HEK293T (cell line): ENCODE results near the gene TSPAN18.

Source experiments
- CTCF ChIA-PET: fragments of 350-600 bp; formaldehyde crosslinking; extraction: SDS; loops from one replicate; lab custom pipeline; 2021; ENCODE audit warnings: antibody characterized with exemption, inconsistent platforms; lab: Yijun Ruan, JAX
- POLR2A ChIA-PET: fragments of 350-600 bp; formaldehyde crosslinking; extraction: SDS; loops from one replicate; lab custom pipeline; 2020; ENCODE audit warnings: antibody characterized with exemption, inconsistent platforms; lab: Yijun Ruan, JAX
- DNase-seq: peaks from one replicate; pipeline ENCODE4 v3.0.0; 2012; ENCODE audit warnings: mixed read lengths; ENCODE audit errors: extremely low spot score
- ARNT ChIP-seq: fragments of 450-650 bp; IDR thresholded peaks from 2 replicates; pipeline ENCODE4 v1.6.1; 2017; ENCODE audit warnings: mild to moderate bottlenecking
- BHLHE40 ChIP-seq: fragments of 450-650 bp; IDR thresholded peaks from 2 replicates; pipeline ENCODE4 v1.6.1; 2016; ENCODE audit warnings: mild to moderate bottlenecking, moderate library complexity, borderline replicate concordance
- CTBP1 ChIP-seq: fragments of 450-650 bp; IDR thresholded peaks from 2 replicates; pipeline ENCODE4 v1.6.1; 2016; ENCODE audit warnings: borderline replicate concordance
- ELF4 ChIP-seq: fragments of 450-650 bp; IDR thresholded peaks from 2 replicates; pipeline ENCODE4 v1.6.1; 2017; ENCODE audit warnings: antibody characterized with exemption
- FOXA1 ChIP-seq: fragments of 450-650 bp; IDR thresholded peaks from 2 replicates; pipeline ENCODE4 v1.6.1; 2016; ENCODE audit warnings: mild to moderate bottlenecking
- FOXK2 ChIP-seq: fragments of 450-650 bp; IDR thresholded peaks from 2 replicates; pipeline ENCODE4 v1.6.1; 2016; ENCODE audit warnings: mild to moderate bottlenecking
- FOXM1 ChIP-seq: fragments of 450-650 bp; IDR thresholded peaks from 2 replicates; pipeline ENCODE4 v1.6.1; 2017; ENCODE audit warnings: mild to moderate bottlenecking, borderline replicate concordance
- HDGF ChIP-seq: fragments of 450-650 bp; IDR thresholded peaks from 2 replicates; pipeline ENCODE4 v1.6.1; 2017; ENCODE audit warnings: antibody characterized with exemption, borderline replicate concordance
- L3MBTL2 ChIP-seq: fragments of 450-650 bp; conservative IDR thresholded peaks from 2 replicates; pipeline ENCODE4 v1.6.1; 2016; ENCODE audit warnings: mild to moderate bottlenecking
- LEF1 ChIP-seq: fragments of 450-650 bp; IDR thresholded peaks from 2 replicates; pipeline ENCODE4 v1.6.1; 2017; ENCODE audit warnings: mild to moderate bottlenecking, borderline replicate concordance
- NFRKB ChIP-seq: fragments of 450-650 bp; IDR thresholded peaks from 2 replicates; pipeline ENCODE4 v1.6.1; 2016; ENCODE audit warnings: mild to moderate bottlenecking, moderate library complexity
- PKNOX1 ChIP-seq: fragments of 450-650 bp; IDR thresholded peaks from 2 replicates; pipeline ENCODE4 v1.6.1; 2016
- SP1 ChIP-seq: fragments of 450-650 bp; IDR thresholded peaks from 2 replicates; pipeline ENCODE4 v1.6.1; 2017
- SUZ12 ChIP-seq: fragments of 450-650 bp; IDR thresholded peaks from 2 replicates; pipeline ENCODE4 v1.6.1; 2016; ENCODE audit warnings: mild to moderate bottlenecking
- TARDBP ChIP-seq: fragments of 450-650 bp; IDR thresholded peaks from 2 replicates; pipeline ENCODE4 v1.6.1; 2016
- ZNF384 ChIP-seq: fragments of 450-650 bp; IDR thresholded peaks from 2 replicates; pipeline ENCODE4 v1.6.1; 2016

TSPAN18 gene

GRCh38 chr11:44852159-44852747, 125.5 kb downstream of the TSPAN18 start:
- no peak for DNase-seq
- CTCF ChIA-PET = no interaction called here
- POLR2A ChIA-PET = no interaction called here
- TF ChIP-seq HDGF = no peak
- TF ChIP-seq SUZ12 = no peak
- no peak for TF ChIP-seq LEF1
- TF ChIP-seq NFRKB = no peak

- no peak for DNase-seq
- CTCF ChIA-PET = no interaction called here
- TF ChIP-seq NFRKB = no peak
- POLR2A ChIA-PET = no interaction called here
These were observed 126.2 kb downstream of the TSPAN18 start for GRCh38 chr11:44852952-44853351.

- no peak for TF ChIP-seq HDGF
- TF ChIP-seq ZNF384 = no peak
- TF ChIP-seq TARDBP = no peak
- no peak for TF ChIP-seq ARNT
- TF ChIP-seq CTBP1 = no peak
- TF ChIP-seq FOXK2 = no peak
- no peak for TF ChIP-seq L3MBTL2
- no peak for TF ChIP-seq FOXM1
- TF ChIP-seq PKNOX1 = no peak
- no peak for TF ChIP-seq SUZ12
- no peak for TF ChIP-seq NFRKB
- no peak for TF ChIP-seq LEF1
- TF ChIP-seq SP1 = no peak
- no peak for TF ChIP-seq ELF4
- TF ChIP-seq BHLHE40 = no peak
- no peak for TF ChIP-seq FOXA1
- CTCF ChIA-PET = no interaction called here
- POLR2A ChIA-PET = no interaction called here
- no peak for DNase-seq
These were observed 126.9 kb downstream of the TSPAN18 start for GRCh38 chr11:44853666-44854065.

- ChIA-PET CTCF (no interaction called here), POLR2A (no interaction called here)
- DNase-seq = no peak
These were observed 127.3 kb downstream of the TSPAN18 start for GRCh38 chr11:44854086-44854485.

GRCh38 chr11:44854741-44855492, 128.2 kb downstream of the TSPAN18 start:
- ChIA-PET POLR2A (no interaction called here), CTCF (no interaction called here)
- no peak for DNase-seq

More at GRCh38 chr11:44854086-44854485, 127.3 kb downstream of the TSPAN18 start:
- TF ChIP-seq ARNT (no peak), PKNOX1 (no peak), SP1 (no peak), TARDBP (no peak), BHLHE40 (no peak), CTBP1 (no peak), NFRKB (no peak), ELF4 (no peak), FOXM1 (no peak), FOXK2 (no peak), ZNF384 (no peak), FOXA1 (no peak), L3MBTL2 (no peak)

GRCh38 chr11:44855493-44855849, 128.7 kb downstream of the TSPAN18 start:
- TF ChIP-seq FOXK2 (no peak), BHLHE40 (no peak), L3MBTL2 (no peak), SUZ12 (no peak), PKNOX1 (no peak), FOXA1 (no peak), ELF4 (no peak), ZNF384 (no peak), TARDBP (no peak), NFRKB (no peak), CTBP1 (no peak), LEF1 (no peak), FOXM1 (no peak), ARNT (no peak), HDGF (no peak), SP1 (no peak)
- ChIA-PET POLR2A (no interaction called here), CTCF (no interaction called here)

More at GRCh38 chr11:44854741-44855492, 128.2 kb downstream of the TSPAN18 start:
- TF ChIP-seq L3MBTL2 (no peak), CTBP1 (no peak), FOXK2 (no peak), TARDBP (no peak), PKNOX1 (no peak), SUZ12 (no peak), FOXM1 (no peak), BHLHE40 (no peak), SP1 (no peak), NFRKB (no peak), HDGF (no peak), ARNT (no peak), ZNF384 (no peak), ELF4 (no peak)

More at GRCh38 chr11:44855493-44855849, 128.7 kb downstream of the TSPAN18 start:
- DNase-seq = no peak
